Measurements from ENCODE around the gene PRSS50. TPM values are rescaled to one million over a fixed set of nuclear protein-coding genes. Genes with fewer than 3 reads are reported as not detected.

The PRSS50 gene
- total RNA-seq, 1 donor from 2014 or later, result not detected

DNA sequence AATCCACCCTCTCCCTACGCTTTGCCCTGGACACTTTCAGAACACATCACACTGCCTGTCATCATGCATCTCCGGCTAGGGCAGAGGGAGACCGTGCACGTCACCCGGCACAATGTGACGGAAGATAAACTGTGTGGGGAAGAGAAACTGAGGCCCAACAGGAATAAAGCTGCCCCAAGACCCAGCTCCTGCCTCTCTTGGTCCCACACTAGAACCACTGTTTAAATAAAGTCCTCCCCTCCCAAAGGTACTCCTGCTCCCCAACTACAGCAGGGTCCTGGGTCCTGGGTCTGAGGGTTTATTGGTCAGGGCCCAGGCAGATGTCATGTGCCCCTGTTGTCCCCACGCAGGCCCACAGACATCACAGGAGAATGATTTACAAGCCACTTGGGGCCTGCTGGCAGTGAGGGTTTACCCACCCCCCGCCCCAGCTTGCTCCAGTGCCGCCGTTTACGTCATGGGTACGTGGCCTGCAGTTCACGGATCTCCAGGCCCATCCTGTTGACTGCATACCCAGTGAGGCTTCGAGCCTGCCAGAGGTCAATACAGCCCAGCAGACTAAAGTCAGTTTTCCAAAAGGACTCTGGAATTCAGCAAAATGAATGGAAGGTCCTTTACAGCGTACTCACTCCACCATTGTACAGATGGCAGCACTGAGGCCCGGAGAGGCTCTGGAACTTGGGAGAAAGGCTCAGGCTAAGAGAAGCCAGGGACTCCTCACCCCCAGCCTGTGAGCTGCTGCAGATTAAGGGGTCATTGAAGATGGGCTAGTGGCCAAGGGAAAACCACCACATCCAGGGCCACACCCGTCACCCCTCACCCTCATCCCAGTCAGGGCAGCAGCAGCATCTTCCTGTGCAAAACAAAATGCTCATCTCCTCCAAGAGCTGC is 47.4 kb downstream of the PRSS50 start:
- no peak for DNase-seq (ENCODE audit: low read depth in 2 of 2)

DNA sequence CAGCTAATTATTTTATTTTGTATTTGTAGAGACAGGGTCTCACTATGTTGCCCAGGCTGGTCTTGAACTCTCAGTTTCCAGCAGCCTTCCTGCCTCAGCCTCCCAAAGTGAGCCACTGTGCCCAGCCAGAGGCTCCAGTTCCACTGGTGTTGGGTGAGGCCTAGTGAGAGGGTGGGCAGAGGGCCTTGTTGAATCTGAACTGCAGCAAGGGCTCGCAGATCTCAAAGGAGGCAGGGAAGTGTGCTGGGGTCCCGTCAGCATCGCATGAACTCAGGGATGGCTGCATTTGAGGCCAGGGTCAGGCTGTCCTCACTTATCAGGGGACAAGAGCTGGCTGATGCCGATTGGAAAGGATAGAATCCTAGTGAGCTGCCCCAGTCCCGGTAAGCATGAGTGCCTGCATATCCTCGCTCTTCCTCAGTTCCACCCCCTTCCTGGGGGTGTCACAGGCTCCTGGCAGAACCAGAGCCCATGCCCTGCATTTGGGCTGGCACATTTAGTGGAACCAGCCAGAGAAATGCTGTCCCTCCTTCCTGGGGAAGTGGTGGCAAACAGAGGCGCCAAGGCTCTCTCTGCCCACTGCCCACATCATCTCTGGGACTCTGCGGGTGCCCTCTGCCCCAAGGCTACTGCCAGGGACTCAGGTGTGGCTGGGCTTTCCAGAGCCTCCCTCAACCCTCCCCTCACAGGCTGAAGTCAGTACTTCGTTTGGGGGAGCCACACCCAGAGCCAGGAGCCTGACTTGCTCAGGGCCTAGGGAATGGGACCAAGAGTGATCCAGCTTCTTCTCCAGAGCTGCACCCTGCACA is 48.3 kb downstream of the PRSS50 start:
- no peak for DNase-seq (ENCODE audit: low read depth in 2 of 2)

DNA sequence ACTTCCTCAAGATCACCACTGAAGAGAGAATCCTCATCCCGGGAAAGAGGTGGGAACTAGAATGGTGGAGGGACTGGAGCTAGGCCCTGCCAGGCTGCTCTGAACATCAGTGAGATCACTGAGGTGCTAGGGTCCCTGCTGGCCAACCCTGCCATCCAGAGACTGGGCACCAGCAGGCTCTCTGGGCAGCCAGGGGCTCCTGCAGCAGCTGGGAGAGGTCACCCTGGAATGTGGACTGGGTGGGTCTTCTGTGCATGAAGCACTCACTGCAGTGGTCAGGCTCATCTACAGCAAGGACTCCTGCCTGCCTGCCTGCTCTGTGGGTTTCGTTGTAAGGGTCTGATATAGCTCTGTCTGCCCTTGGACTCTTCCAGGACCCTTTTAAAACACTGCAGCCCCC is 49.1 kb downstream of the PRSS50 start:
- DNase-seq (ENCODE audit: low read depth in 2 of 2), result no peak

DNA sequence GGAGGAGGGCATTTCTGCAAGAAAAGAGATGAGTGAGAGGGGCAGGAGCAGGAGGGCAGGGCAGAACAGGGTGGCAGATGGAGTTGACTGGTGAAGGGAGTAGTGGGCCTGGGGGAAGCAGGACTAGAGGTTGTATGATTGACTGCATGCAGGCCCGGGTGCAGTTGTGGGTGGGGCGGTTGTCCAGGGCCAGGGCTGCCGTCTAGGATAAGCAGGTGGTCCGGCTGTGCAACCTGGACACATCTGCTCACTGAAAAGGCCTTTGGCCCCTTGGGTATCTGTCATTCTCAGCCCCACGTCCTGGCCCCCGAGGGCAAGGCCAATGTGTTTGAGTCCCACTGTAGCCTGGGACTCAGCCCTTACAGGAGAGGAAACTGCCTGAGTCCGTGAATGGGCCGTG is 49.6 kb downstream of the PRSS50 start:
- no peak for DNase-seq (ENCODE audit: low read depth in 2 of 2)

DNA sequence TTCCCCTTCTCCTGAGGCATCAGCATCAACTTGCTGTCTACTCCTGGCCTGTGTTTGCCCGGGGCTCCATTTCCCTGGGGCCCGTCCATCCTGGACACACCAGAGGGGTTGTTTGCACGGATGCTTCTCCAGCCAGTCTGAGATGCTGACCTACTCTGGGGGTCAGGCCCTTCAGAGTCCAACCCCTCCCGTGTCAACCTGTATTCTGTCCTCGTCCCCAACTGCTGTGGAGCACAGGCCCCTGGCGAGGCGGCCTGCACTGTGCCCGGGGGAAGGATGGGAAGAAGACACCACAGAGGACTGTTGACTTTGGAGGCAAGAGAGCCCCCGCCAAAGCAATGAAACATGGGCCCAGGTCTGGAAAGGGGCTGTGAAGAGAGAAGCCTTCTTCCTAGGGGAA is 50.0 kb downstream of the PRSS50 start:
- no peak for DNase-seq (ENCODE audit: low read depth in 2 of 2)

DNA sequence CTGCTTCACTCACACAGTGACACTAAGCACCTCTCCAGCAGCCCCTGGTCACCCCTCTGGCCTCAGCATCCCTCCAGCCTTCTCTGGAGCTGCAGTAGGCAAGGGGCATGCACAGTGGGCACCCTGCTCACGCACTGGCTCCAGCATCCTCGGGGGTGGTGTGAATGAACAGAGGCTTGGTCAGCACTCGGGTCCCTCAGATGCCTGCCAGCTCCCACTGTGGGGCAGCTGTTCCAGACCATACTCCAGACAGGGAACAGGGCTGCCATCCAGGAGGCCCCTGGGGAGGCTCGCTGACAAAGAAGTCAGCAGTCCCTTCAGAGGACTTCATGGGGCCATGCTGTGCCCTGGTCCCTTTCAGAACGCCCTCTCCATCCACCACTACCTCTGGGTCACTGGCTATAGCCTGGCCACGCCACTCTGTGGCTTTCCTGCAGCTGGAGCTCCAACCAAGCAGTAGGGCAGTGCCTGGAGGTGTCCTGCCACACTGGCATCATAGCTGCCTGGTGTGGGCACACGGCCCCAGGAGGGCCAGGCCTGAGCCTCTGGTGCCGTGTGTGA is 50.5 kb downstream of the PRSS50 start:
- no peak for DNase-seq (ENCODE audit: low read depth in 2 of 2)

DNA sequence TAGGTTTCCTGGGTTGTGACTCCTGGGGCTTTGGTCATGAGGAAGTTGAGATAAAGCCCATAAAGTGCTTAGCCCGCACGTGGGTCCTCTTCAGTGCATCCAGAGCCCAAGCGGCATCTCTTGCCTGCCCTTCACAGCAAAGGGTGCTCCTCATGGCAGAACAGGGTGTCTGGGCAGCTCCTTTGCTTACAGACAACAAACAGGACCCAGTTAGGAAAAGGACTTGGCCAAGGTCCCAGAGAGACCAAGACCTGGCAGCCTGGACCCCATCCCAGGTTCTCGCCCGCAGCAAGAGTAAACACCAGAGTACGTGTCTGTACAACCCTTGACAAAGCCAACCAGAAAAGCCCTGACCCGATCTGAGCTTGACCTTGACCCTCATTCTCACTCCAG is 51.2 kb downstream of the PRSS50 start:
- DNase-seq (ENCODE audit: low read depth in 2 of 2), result no peak

DNA sequence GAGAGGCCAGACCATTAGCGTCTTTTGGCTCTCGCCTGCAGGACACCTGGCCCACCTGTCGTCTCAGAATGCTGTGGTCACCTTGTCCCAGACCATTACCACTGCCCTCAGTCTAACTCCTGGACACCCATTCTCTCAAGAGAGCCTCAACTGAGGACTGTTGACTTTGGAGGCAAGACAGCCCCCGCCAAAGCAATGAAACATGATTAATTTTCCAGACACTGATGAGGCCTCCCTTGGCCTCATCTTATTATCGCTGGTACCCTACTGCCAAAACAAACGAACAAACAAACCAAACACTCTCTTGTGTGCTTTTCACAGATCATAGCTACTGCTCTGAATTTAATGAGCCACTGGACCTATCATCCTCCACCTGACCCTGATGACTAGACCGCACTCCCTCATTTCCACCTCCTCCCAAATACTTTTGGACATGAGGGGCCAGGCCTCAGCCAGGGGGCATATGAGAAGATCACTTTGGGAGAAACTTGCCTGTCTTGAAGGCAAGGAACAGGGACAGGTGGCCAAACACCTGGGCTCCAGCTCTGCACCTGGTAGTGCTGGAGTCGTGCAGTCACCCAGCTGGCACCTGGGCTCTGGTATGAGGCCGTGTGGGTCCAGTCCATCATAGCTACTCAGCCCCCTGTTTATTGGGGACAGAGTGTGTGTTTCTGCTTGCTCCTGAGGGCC is 51.8 kb downstream of the PRSS50 start:
- no peak for DNase-seq (ENCODE audit: low read depth in 2 of 2)

DNA sequence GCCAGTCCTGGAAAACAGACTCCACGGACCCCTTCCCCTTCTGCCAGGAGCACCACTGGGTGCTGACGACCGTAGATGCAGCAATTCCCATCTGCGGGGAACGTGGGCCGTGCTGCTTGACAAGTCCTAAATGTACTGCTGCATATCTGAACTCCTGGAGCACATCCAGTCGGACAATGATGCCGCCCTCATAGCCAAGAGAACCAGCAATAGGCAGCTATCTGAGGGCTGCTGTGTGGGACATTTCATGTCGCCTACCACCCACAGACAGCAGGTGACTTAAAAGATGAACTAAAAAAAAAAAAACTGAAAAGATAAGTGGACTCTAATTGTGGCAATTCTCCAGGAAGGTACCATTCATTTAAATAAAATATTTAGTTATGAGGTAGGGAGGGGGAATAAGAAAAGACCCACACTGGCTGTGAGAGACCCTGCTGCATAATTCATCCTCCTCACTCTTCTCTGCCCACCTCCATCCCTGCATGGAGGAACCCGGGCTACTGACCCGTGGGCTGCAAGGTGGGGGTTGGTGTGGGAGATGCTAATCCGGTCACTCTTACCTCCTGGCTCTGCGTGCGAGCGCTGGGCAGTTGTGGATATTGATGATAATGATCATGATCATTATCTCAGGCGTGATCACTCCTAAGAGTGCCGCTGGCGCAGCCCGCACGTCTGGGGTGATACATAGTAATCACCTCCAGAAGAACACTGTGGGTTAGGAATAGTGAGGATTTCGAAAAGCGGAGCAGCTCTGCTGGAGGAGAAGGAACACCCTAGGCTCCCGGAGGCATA is 52.5 kb downstream of the PRSS50 start:
- DNase-seq (ENCODE audit: low read depth in 2 of 2), result no peak

DNA sequence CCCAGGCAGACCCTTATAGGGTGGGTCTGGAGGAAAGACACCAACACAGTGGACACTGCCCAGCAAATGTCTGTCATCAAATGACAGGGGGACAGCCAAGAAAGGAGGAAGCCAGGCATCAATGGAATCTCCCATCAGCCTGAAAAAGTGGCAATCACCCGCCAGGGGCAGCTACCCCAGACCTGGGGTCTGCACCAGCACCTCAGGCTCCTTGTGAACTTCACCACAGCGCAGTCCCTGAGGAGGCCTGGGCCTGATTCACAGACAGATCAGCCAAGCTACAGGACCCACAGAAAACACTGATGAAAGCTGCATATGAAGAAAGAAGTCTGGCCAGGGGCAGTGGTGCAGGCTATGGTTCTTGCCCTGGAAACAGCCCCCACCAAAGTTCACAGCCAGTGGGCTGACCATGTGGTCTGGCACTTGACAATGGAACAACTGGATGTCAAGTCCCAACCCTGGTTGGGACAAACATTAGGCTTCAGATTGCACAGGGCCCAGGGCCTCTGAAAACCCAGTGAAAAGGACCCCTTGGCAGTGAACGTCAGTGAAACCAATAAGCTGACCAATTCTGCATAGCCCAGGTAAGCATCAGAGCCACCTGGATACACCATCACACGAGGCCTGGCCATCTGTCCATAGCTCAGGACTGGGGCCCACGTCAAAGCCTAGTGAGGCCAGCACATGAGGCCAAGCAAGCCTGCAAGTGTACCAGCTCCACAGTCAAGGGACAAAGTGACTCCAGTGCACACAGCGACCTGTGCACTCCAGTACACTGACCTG is 53.3 kb downstream of the PRSS50 start:
- DNase-seq (ENCODE audit: low read depth in 2 of 2), result no peak

DNA sequence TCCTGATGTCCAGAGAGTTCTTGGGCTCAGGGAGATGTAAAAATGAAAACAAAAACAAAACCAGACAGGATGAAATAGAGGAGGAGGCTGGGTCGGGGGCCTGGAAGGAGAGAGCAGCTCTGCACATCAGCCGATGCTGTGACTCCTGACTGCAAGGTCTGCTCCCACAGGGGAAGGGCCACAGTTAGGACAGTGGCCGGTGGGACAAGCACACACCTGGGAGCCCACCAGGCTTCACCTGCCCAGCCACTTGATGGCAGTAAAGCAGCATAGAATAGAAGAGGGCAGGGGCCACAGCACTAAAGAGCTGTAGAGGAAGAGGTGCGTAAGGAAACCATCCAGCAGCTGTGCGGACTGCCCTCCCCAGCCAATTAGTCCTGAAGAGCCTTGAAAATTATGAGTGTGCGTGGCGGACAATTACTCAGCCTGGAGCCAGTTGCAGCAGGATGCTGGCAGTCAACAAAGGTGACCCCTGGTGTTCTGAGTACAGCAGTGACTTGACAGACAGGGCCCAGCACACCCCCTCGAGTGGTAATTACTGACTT is 54.0 kb downstream of the PRSS50 start:
- DNase-seq (ENCODE audit: low read depth in 2 of 2), result peak in 1 of 2 donors; percentile 56

DNA sequence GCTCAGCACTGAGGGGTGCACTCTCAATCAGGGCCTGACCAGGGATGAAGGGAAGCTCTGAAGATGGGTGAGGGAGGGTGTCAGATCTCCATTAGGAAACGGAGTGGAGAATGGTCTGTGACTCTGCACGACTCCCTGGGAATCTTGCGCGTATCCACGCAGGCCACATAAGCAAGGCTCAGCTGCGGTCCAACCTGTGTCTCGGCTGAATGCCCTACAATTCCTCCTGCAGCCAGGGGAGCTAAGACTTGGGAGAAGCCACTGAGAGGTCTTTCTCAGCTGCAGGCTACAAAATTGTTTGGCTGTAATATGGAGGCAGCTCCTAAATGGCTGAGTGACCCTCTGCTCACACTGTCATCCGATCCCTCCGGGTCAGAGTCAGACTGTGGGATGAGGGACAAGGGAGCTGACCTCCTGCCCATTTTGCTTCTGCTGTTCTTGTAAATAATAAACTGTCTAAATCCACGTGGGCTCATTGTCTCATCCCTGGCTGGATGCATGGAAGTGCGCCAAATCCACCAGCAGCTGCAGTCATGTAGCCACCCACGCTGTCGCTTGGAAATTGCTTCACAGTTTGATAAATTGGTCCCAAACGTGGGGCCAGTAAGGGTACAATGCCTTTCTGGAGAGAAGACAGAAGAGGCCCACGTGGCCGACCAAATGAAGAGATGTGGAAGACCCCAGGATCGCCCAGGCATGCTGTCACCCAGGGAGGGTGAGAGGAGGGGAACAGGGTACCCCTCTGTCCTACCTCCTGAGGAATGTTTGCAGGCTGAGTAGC is 54.7 kb downstream of the PRSS50 start:
- no peak for DNase-seq (ENCODE audit: low read depth in 2 of 2)

Other genes with a start within 250 kb of the PRSS50 start
- not detected in 2 replicates for gene RTP3, start 219.9 kb downstream of the PRSS50 start, total RNA-seq
- under 0.01 and 0.13 TPM in 2 replicates for gene LRRC2, start 151.6 kb downstream of the PRSS50 start, total RNA-seq
- not detected in 2 replicates for gene FAM240A, start 105.3 kb downstream of the PRSS50 start, total RNA-seq
- gene ALS2CL, start 24.2 kb downstream of the PRSS50 start, total RNA-seq, result 4.9 and 5.4 TPM in 2 replicates
- under 0.01 TPM in 1 of 2 replicates, not detected in the other for gene TMIE, start 16.5 kb downstream of the PRSS50 start, total RNA-seq
- 0.13 TPM in 1 of 2 replicates, not detected in the other for gene MYL3, start 145.6 kb upstream of the PRSS50 start, total RNA-seq
- under 0.01 and 0.13 TPM in 2 replicates for gene PTH1R, start 159.9 kb upstream of the PRSS50 start, total RNA-seq

Measured in dermis microvascular lymphatic vessel endothelial cell (primary cell).